Measurements from ENCODE around the gene CLCN3.

DNA sequence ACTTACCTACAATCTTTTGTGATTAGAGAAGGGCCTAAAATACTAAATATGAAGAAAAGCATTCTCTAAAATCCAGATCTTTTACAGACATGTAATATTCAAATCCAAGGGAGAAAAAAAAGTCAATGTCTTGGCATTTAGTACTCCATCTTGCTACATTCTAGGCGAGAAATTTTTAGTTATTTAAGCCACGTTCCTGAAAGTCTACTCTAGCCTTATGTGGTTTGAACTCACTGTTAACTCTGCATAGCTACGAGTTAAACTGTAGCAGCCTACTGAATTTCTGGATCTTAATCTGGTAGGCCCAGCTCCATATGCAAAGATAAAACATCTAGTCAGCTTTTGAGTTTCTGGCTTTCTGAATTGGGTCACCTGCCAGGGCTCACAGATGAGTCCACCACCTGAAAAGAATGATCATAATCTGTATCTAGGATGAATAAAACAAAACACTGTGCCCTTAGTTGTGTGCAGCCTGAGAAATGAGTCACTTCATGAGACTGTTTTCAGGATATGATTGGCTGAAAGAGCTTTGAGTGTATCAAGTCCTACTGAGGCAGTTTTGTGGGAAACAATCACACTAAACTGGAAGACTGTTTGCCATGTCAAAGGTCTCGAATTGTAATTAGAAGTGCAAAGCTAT, 4.8 kb upstream of the CLCN3 start:
- TF ChIP-seq, protein P1, sequence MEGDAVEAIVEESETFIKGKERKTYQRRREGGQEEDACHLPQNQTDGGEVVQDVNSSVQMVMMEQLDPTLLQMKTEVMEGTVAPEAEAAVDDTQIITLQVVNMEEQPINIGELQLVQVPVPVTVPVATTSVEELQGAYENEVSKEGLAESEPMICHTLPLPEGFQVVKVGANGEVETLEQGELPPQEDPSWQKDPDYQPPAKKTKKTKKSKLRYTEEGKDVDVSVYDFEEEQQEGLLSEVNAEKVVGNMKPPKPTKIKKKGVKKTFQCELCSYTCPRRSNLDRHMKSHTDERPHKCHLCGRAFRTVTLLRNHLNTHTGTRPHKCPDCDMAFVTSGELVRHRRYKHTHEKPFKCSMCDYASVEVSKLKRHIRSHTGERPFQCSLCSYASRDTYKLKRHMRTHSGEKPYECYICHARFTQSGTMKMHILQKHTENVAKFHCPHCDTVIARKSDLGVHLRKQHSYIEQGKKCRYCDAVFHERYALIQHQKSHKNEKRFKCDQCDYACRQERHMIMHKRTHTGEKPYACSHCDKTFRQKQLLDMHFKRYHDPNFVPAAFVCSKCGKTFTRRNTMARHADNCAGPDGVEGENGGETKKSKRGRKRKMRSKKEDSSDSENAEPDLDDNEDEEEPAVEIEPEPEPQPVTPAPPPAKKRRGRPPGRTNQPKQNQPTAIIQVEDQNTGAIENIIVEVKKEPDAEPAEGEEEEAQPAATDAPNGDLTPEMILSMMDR (IDR thresholded peaks at IDR 0.05): no peak
- no peak for TF ChIP-seq POLR2A (IDR thresholded peaks at IDR 0.05)
- TF ChIP-seq EP300 (IDR thresholded peaks at IDR 0.05): no peak
